SK-MEL-5 (cell line): ENCODE data around the gene ARID5A. TPM values are rescaled to one million over a fixed set of nuclear protein-coding genes. Genes with fewer than 3 reads are reported as not detected.

Experiments
- DNase-seq: peaks from one replicate; pipeline ENCODE4 v3.0.0-alpha.2; 2016; ENCODE audit warnings: low read depth, low spot score
- in situ Hi-C: cut with HindIII; loops from 2 replicates; pipeline ENCODE4 v1.10.0; 2016; ENCODE audit warnings: low sequenced_read_pairs, high pct_unique_total_duplicates, low pct_unique_long_range_greater_than_20kb
- total RNA-seq: library from RNA; depleted of rRNA; stranded (reverse); fragments of >200 nt; shearing (Covaris generic); gene quantifications from 2 replicates; pipeline ENCODE4 v1.2.3, GENCODE V29; 2014

ARID5A gene
- total RNA-seq, 1 experiment from 2014 or later: 3.6 TPM

DNA sequence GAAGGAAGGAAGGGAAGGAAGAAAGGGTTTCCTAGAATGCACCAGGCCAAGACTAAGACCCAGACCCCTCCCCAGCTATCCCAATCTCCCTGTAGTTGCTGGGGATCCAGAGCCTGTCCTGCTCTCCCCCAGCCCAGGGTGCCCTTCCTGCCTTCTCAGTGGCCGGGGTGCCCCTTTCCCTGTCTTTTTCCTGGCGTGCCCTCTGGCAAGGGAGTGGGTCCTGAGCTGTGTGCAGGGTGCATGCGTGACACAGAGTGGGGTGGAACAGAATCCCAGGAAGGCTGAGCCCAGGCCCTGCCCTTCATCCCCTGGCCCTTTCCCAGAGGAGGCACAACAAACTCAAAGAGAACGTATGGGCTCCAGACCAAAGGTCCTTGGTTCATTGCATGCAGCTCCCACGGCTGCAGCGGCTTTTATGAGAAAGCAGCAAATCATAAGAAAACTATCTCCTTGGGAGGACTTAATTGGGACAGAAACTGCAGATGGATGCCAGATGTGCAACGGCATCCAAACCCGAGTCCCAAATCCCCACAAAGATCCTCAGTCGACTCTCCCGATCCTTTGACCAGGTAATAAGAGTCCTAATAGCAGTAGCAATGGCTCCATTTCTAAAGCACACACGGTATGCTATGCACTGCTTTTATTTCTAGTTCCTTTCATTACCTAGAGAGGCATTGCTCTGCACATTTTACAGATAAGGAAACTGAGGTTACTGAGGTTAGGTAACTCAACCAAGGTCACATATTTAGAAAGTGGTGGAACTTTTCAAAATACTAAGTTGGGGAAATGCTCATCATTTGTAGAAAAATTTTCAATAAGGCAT is 12.7 kb upstream of the ARID5A start:
- in situ Hi-C loops: no loop called here
- no peak for DNase-seq

GRCh38 chr2:96524482-96525210 is 11.9 kb upstream of the ARID5A start:
- DNase-seq: no peak
- in situ Hi-C loops: loop anchor here (25.0 kb wide), 1 partner anchor 87 kb away; no protein-coding TSS in a partner anchor

GRCh38 chr2:96525211-96525507 is 11.4 kb upstream of the ARID5A start:
- in situ Hi-C loops: loop anchor here (25.0 kb wide), 1 partner anchor 88 kb away; no protein-coding TSS in a partner anchor
- no peak for DNase-seq

- in situ Hi-C loops: loop anchor here (25.0 kb wide), 1 partner anchor 89 kb away; no protein-coding TSS in a partner anchor
- DNase-seq: no peak
Measured at GRCh38 chr2:96526101-96526591, 10.4 kb upstream of the ARID5A start.

DNA sequence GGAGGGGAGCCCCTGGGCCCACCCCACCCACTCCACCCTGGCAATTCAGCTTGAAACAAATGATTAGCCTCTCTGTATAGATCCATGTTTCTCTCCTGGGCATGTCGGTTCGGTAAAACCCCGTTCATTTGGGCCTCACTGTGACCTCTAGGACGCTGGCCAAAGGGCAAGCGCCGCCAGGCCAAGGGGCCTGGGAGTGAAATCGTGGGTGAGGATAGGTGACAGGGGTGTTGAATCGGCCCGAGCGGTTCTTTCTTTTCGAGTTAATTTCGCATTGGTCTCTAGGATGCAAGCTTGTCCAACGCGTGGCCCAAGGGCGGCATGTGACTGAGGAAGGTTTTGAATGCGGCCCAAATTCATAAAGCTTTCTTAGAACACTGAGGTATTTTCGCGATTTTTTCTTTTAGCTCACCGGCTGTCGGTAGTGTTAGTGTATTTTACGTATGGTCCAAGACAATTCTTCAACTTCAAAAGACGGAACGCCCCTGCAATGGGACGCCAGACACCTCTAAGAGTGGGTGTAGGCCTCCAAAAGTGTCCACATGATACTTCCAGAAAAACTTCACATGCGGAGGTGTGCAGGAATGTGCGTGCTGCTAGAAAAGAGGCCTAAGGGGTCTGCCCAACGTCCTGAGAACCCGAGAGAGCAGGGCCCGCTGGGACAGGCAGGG is 9.8 kb upstream of the ARID5A start:
- in situ Hi-C loops: loop anchor here (25.0 kb wide), 1 partner anchor 89 kb away; no protein-coding TSS in a partner anchor

GRCh38 chr2:96527286-96528005 is 9.1 kb upstream of the ARID5A start:
- no peak for DNase-seq

More for the DNA sequence above, 9.8 kb upstream of the ARID5A start:
- DNase-seq: no peak

DNA sequence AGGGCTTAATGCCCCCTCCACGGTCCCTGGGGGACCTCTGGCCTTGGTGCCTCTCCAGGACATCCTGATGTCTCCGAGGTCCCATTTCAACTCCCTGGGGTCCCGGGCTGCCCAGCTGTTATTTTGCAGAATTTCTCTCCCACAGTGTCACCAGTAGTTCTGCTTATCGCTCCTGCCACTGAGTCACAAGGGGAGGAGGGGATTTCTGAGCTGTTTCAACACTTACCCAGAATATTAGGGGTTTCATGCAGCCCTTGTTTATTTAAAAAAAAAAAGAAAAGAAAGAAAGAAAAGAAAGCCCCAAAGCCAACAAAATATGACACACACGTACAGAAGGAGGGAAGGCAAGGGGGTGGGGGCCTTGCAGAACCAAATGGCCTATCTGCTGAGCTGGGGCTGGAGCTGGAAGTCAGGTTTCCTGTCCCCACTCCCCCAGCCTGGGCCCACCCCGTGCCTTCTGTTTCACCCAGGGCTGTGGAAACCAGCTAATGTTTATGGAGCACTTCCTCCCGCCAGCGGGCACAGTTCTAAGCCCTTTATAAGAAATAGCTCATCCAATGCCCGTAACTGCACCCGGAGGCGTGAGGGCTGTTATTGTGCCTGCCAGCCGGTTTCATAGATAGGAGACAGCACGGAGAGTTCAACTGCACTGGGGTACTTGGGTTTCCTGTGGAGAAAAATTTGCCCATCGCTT is 8.4 kb upstream of the ARID5A start:
- DNase-seq: no peak
- in situ Hi-C loops: loop anchor here (25.0 kb wide), 1 partner anchor 91 kb away; no protein-coding TSS in a partner anchor

More at GRCh38 chr2:96527286-96528005, 9.1 kb upstream of the ARID5A start:
- in situ Hi-C loops: loop anchor here (25.0 kb wide), 1 partner anchor 90 kb away; no protein-coding TSS in a partner anchor

- in situ Hi-C loops: loop anchor here (25.0 kb wide), 1 partner anchor 92 kb away; no protein-coding TSS in a partner anchor
- DNase-seq: no peak
Measured at GRCh38 chr2:96528700-96529375, 7.7 kb upstream of the ARID5A start.

GRCh38 chr2:96529376-96530143 is 7.0 kb upstream of the ARID5A start:
- in situ Hi-C loops: loop anchor here (25.0 kb wide), 1 partner anchor 92 kb away; no protein-coding TSS in a partner anchor
- no peak for DNase-seq

DNA sequence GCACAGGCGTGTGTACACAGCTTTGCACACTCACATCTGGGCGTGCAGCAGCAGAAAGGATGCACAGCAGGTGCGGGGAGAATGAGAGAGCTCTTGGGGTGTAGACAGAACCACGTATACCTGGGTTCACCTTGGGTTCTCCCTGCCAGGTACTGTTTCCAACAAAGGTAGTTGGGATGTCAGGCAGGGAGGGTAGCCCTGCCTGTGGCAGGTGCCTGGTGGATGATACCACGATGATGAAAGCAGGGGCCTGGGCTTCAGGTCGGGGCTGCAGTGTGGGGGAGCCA is 6.5 kb upstream of the ARID5A start:
- in situ Hi-C loops: loop anchor here (25.0 kb wide), 1 partner anchor 93 kb away; no protein-coding TSS in a partner anchor
- no peak for DNase-seq

- in situ Hi-C loops: loop anchor here (25.0 kb wide), 1 partner anchor 93 kb away; no protein-coding TSS in a partner anchor
- no peak for DNase-seq
Measured at GRCh38 chr2:96530474-96531357, 5.8 kb upstream of the ARID5A start.

DNA sequence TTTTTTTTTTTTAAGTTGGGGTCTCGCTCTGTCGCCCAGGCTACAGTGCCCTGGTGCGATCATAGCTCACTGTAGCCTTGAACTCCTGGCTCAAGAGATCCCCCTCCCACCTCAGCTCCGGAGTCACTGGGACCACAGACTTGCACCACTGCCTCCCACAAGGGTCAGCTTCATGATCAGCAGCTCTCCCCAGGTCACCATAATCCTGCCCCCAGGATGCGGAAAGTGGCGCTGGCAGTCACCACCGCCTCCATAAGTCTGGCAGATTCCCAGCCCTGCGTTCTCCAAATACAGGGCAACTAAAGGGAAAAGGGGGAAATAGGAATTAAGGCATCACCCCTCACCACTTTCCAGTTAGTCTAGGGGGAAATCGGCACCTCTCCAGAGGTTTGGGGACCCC is 5.2 kb upstream of the ARID5A start:
- in situ Hi-C loops: loop anchor here (25.0 kb wide), 1 partner anchor 94 kb away; no protein-coding TSS in a partner anchor
- no peak for DNase-seq

DNA sequence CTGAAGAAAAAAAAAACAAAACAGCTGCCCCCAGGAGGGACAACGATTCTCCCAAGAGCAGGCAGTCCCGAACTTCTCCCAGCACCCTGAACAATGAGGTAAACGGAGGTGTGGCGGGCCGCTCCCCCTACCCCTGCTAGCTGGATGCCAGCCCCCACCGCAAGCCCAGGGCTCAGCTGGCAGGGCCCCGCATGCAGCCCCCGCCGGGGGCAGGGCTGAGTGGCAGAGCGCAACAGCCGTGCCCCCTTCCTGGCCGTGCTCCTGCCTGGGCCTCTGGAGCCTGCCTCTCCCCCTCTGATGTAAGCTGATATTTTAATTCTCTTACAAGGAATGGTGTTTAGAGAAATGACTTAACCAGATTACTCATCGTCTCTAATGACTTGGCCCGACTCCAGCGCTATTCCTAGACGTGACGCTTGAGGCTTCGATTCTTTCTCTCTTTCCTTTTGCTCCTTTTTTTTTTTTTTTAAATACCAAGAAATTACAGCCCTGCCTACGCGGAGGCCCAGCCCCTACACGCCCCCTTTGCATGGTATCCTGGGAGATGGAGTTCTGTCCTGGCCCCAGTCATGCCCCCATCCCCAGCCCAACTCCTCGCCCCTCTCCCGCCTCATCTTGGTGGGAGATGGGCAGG is 4.6 kb upstream of the ARID5A start:
- in situ Hi-C loops: loop anchor here (25.0 kb wide), 1 partner anchor 95 kb away; no protein-coding TSS in a partner anchor
- peak; percentile 88 for DNase-seq

DNA sequence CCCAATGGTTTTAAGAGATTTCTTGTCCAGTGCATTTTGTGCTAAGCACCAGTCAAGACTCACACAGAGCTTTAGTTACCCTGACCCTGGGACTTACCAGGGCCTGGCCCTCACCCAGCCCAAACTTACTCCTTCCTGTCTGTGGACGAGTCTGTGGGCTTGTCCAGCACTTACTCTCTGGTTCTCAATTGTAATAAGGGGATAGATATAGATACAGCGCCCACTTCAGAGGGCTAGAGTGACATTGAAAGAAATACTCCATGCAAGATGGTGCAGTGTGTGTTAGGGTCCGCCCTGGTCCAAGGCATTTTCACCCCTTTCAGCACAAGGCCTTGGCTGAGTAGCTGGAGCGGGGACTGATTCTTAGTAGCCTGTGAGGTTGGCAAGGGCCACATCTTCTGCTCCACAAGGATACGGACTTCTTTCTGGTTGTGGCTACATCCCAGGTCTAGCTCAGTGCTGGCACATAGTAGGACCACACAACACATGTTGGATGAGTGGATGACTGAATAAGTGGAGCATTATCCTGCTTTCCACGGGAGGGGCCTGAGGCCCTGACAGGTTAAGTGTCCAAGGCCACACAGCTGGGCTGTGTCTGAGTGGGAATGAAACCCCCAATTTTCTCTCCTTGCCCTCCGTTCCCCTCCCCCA is 3.8 kb upstream of the ARID5A start:
- in situ Hi-C loops: loop anchor here (25.0 kb wide), 1 partner anchor 95 kb away; no protein-coding TSS in a partner anchor
- DNase-seq: no peak
